Measurements from ENCODE around the gene ADAM17. TPM values are rescaled to one million over a fixed set of nuclear protein-coding genes. Genes with fewer than 3 reads are reported as not detected.

The ADAM17 gene
- polyA plus RNA-seq, 1 donor from 2014 or later: 32.6 TPM

GRCh38 chr2:9565436-9566153 is 10.0 kb upstream of the ADAM17 start:
- H3F3A ChIP-seq (ENCODE audit: insufficient read depth, low read length, poor library complexity, severe bottlenecking): no peaks in the 10 kb centered on the region
- TF ChIP-seq RAD21 (conservative IDR thresholded peaks at IDR 0.05): no peak
- TF ChIP-seq, protein P1, sequence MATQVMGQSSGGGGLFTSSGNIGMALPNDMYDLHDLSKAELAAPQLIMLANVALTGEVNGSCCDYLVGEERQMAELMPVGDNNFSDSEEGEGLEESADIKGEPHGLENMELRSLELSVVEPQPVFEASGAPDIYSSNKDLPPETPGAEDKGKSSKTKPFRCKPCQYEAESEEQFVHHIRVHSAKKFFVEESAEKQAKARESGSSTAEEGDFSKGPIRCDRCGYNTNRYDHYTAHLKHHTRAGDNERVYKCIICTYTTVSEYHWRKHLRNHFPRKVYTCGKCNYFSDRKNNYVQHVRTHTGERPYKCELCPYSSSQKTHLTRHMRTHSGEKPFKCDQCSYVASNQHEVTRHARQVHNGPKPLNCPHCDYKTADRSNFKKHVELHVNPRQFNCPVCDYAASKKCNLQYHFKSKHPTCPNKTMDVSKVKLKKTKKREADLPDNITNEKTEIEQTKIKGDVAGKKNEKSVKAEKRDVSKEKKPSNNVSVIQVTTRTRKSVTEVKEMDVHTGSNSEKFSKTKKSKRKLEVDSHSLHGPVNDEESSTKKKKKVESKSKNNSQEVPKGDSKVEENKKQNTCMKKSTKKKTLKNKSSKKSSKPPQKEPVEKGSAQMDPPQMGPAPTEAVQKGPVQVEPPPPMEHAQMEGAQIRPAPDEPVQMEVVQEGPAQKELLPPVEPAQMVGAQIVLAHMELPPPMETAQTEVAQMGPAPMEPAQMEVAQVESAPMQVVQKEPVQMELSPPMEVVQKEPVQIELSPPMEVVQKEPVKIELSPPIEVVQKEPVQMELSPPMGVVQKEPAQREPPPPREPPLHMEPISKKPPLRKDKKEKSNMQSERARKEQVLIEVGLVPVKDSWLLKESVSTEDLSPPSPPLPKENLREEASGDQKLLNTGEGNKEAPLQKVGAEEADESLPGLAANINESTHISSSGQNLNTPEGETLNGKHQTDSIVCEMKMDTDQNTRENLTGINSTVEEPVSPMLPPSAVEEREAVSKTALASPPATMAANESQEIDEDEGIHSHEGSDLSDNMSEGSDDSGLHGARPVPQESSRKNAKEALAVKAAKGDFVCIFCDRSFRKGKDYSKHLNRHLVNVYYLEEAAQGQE (IDR thresholded peaks at IDR 0.05; ENCODE audit: borderline replicate concordance): no peak
- no peak for TF ChIP-seq MXI1 (conservative IDR thresholded peaks at IDR 0.05; ENCODE audit: poor library complexity, severe bottlenecking)
- no peak for TF ChIP-seq TAF1 (IDR thresholded peaks at IDR 0.05; ENCODE audit: low read depth)
- TF ChIP-seq SMC3 (conservative IDR thresholded peaks at IDR 0.05; ENCODE audit: poor library complexity): no peak
- TF ChIP-seq POLR2AphosphoS5 (IDR thresholded peaks at IDR 0.05): no peak
- TF ChIP-seq EZH2 (IDR thresholded peaks at IDR 0.05; ENCODE audit: borderline replicate concordance, insufficient read depth, low read length, poor library complexity, severe bottlenecking): no peak
- TF ChIP-seq CTCF (IDR thresholded peaks at IDR 0.05; ENCODE audit: poor library complexity, severe bottlenecking): no peak
- no peak for TF ChIP-seq EP300 (conservative IDR thresholded peaks at IDR 0.05; ENCODE audit: poor library complexity, severe bottlenecking)
- no peak overlapping the region for H3K27ac ChIP-seq (ENCODE audit: low read length)
- no peak overlapping the region for H3K4me2 ChIP-seq (ENCODE audit: low read length)
- H3K4me3 ChIP-seq (ENCODE audit: low read length): no peak overlapping the region
- no peaks in the 10 kb centered on the region for H3K79me2 ChIP-seq (replicated peaks; ENCODE audit: insufficient read depth, low read length)
- no peaks in the 10 kb centered on the region for H3K36me3 ChIP-seq (ENCODE audit: insufficient read depth, low read length)
- H3K9me2 ChIP-seq (ENCODE audit: insufficient read depth, low read length): no peaks in the 10 kb centered on the region
- no peaks in the 10 kb centered on the region for H3K27me3 ChIP-seq (ENCODE audit: insufficient read depth, low read depth, low read length)
- H4K20me1 ChIP-seq (ENCODE audit: insufficient read depth): no peaks in the 10 kb centered on the region
- no peak overlapping the region for H3K9ac ChIP-seq (ENCODE audit: low read length)
- no peak overlapping the region for H2AFZ ChIP-seq (ENCODE audit: low read depth, low read length)
- H3K9me3 ChIP-seq (ENCODE audit: low read length): no peaks in the 10 kb centered on the region

- Histone ChIP-seq H3K27me3 (ENCODE audit: insufficient read depth, low read depth, low read length) (no peaks in the 10 kb centered on the region), H3K79me2 (replicated peaks; ENCODE audit: insufficient read depth, low read length) (peaks cover 10% of the 10 kb centered on the region), H4K20me1 (ENCODE audit: insufficient read depth) (no peaks in the 10 kb centered on the region), H3K36me3 (ENCODE audit: insufficient read depth, low read length) (no peaks in the 10 kb centered on the region), H3K9ac (ENCODE audit: low read length) (no peak overlapping the region), H3F3A (ENCODE audit: insufficient read depth, low read length, poor library complexity, severe bottlenecking) (no peaks in the 10 kb centered on the region), H3K4me3 (ENCODE audit: low read length) (no peak overlapping the region), H3K9me2 (ENCODE audit: insufficient read depth, low read length) (no peaks in the 10 kb centered on the region), H3K4me2 (ENCODE audit: low read length) (no peak overlapping the region), H3K27ac (ENCODE audit: low read length) (no peak overlapping the region), H3K9me3 (ENCODE audit: low read length) (no peaks in the 10 kb centered on the region), H2AFZ (ENCODE audit: low read depth, low read length) (no peak overlapping the region)
- TF ChIP-seq MXI1 (conservative IDR thresholded peaks at IDR 0.05; ENCODE audit: poor library complexity, severe bottlenecking): no peak
- TF ChIP-seq, protein P1 (IDR thresholded peaks at IDR 0.05; ENCODE audit: borderline replicate concordance): no peak
- no peak for TF ChIP-seq EZH2 (IDR thresholded peaks at IDR 0.05; ENCODE audit: borderline replicate concordance, insufficient read depth, low read length, poor library complexity, severe bottlenecking)
- no peak for TF ChIP-seq RAD21 (conservative IDR thresholded peaks at IDR 0.05)
- TF ChIP-seq TAF1 (IDR thresholded peaks at IDR 0.05; ENCODE audit: low read depth): no peak
- TF ChIP-seq POLR2AphosphoS5 (IDR thresholded peaks at IDR 0.05): no peak
- no peak for TF ChIP-seq EP300 (conservative IDR thresholded peaks at IDR 0.05; ENCODE audit: poor library complexity, severe bottlenecking)
- TF ChIP-seq CTCF (IDR thresholded peaks at IDR 0.05; ENCODE audit: poor library complexity, severe bottlenecking): no peak
- TF ChIP-seq SMC3 (conservative IDR thresholded peaks at IDR 0.05; ENCODE audit: poor library complexity): no peak
These were observed 5.0 kb upstream of the ADAM17 start for GRCh38 chr2:9560628-9561027.
